IPS-18a (cell line): ENCODE results near the gene CSF3.

Experiments used
- H3K27ac ChIP-seq: one replicate; pipeline ENCODE4 v1.5.1; 2013; ENCODE audit warnings: low read length
- H3K27me3 ChIP-seq: one replicate; pipeline ENCODE4 v1.6.1; 2013; ENCODE audit warnings: mild to moderate bottlenecking, low read length; ENCODE audit not compliant: control insufficient read depth, insufficient read depth
- H3K36me3 ChIP-seq: one replicate; pipeline ENCODE4 v1.6.1; 2013; ENCODE audit warnings: low read depth, low read length; ENCODE audit not compliant: control insufficient read depth
- H3K4me1 ChIP-seq: one replicate; pipeline ENCODE4 v1.6.1; 2013; ENCODE audit warnings: low read depth, low read length; ENCODE audit not compliant: control insufficient read depth
- H3K4me3 ChIP-seq: one replicate; pipeline ENCODE4 v1.5.1; 2013; ENCODE audit warnings: low read length
- H3K9ac ChIP-seq: one replicate; pipeline ENCODE4 v1.6.1; 2013; ENCODE audit warnings: mild to moderate bottlenecking, low read length, moderate library complexity
- H3K9me3 ChIP-seq: one replicate; pipeline ENCODE4 v1.6.1; 2013; ENCODE audit warnings: low read depth, low read length; ENCODE audit not compliant: control insufficient read depth

Gene CSF3

DNA sequence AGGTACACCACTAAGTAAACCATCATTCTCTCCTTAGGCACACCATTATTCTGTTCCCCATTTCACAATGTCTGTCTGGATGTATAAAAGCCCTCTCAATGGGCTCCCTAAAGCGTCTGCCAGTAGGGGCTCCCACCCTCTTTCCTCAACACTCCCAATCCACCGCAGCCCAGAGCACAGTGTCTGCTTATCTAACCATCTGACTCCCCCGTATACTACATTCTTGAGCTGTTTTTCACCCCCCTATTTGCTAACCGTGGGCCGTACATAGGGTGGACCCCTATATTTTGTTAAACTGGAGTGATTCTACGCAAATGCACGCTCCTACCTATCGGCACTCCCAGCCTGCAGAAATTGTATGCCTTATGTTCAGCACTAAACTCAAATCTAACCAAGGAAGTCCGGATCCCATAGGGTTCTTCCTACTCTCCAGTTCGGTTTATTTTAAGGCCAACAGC is 35.3 kb upstream of the CSF3 start:
- Histone ChIP-seq H3K27me3 (peaks cover 6% of the 10 kb centered on the region), H3K9me3 (no peaks in the 10 kb centered on the region), H3K4me3 (peak overlapping the region; percentile 97), H3K9ac (peak overlapping the region; percentile 89), H3K4me1 (peaks cover 9% of the 10 kb centered on the region), H3K27ac (no peak overlapping the region), H3K36me3 (peaks cover 8% of the 10 kb centered on the region)

DNA sequence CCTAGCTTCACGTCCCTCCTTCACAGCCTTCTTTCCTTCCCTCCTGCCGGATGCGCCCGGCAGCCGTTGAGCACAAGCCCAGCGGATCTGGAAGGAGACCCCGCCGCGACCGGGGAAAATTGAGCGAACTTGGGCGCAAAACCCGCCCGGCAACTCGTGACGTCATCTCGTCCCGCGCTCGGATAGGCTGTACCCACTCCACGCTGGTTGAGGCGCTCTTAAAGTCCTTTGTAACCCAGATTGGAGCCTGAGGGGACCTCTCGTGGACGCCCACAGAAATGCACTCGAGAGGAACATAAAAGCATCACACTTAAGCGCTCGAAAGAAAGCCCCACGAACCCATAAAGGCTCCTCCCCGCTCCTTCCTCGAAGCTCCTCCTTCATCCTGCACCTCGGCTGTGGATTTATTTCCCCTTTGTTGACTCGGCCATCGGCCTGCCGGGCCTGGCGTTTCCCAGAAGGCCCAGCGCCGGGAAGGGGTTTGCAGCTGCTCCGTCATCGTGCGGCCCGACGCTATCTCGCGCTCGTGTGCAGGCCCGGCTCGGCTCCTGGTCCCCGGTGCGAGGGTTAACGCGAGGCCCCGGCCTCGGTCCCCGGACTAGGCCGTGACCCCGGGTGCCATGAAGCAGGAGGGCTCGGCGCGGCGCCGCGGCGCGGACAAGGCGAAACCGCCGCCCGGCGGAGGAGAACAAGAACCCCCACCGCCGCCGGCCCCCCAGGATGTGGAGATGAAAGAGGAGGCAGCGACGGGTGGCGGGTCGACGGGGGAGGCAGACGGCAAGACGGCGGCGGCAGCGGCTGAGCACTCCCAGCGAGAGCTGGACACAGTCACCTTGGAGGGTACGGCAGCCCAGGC is 34.7 kb upstream of the CSF3 start, which contains the start of gene PSMD3:
PSMD3 (plus strand) TSS at position 457 of the 856 bp plus-strand sequence; CDS start at position 621, 164 bp downstream.
- H3K27me3 ChIP-seq: peaks cover 6% of the 10 kb centered on the region
- H3K36me3 ChIP-seq: peaks cover 15% of the 10 kb centered on the region
- peak within 1 kb of the TSS; percentile 97 for H3K4me3 ChIP-seq
- H3K9me3 ChIP-seq: no peaks in the 10 kb centered on the region
- peaks cover 9% of the 10 kb centered on the region for H3K4me1 ChIP-seq
- H3K27ac ChIP-seq: peak within 1 kb of the TSS; percentile 77
- peak within 1 kb of the TSS; percentile 89 for H3K9ac ChIP-seq

GRCh38 chr17:39981207-39981741 is 34.0 kb upstream of the CSF3 start:
- H3K4me1 ChIP-seq: peaks cover 9% of the 10 kb centered on the region
- H3K27me3 ChIP-seq: peaks cover 6% of the 10 kb centered on the region
- no peaks in the 10 kb centered on the region for H3K9me3 ChIP-seq
- peak overlapping the region; percentile 77 for H3K27ac ChIP-seq
- H3K9ac ChIP-seq: peak overlapping the region; percentile 89
- H3K36me3 ChIP-seq: peaks cover 22% of the 10 kb centered on the region
- peak overlapping the region; percentile 97 for H3K4me3 ChIP-seq

GRCh38 chr17:39981766-39982375 is 33.4 kb upstream of the CSF3 start:
- Histone ChIP-seq H3K4me3 (peak overlapping the region; percentile 97), H3K36me3 (peaks cover 28% of the 10 kb centered on the region), H3K9ac (peak overlapping the region; percentile 89), H3K9me3 (no peaks in the 10 kb centered on the region), H3K27ac (no peak overlapping the region), H3K27me3 (peaks cover 6% of the 10 kb centered on the region), H3K4me1 (peaks cover 9% of the 10 kb centered on the region)

- peaks cover 91% of the 10 kb centered on the region for H3K36me3 ChIP-seq
Measured at GRCh38 chr17:39988206-39988810, 26.9 kb upstream of the CSF3 start.

DNA sequence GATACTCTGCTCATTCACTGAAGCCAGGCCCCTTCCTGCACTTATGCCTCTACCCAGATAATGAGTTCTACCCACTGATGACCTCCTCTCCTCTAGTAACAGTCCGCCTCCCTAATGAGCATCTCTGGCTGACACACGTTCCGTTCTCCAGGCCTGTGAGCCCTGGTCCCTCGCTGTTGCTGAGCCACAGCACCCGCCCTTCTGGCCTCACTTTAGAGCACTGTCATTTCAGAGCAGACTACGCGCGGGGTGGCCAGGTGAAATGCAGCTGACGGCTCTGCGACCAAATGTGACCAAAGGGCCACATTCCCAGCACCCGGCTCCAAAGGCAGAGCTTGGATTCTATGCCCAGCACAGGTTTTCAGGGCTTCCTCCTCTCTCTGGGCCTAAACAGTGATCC is 20.8 kb upstream of the CSF3 start:
- no peaks in the 10 kb centered on the region for H3K9me3 ChIP-seq
- no peak overlapping the region for H3K27ac ChIP-seq
- H3K4me3 ChIP-seq: no peak overlapping the region
- H3K4me1 ChIP-seq: no peaks in the 10 kb centered on the region
- H3K36me3 ChIP-seq: peaks cover 82% of the 10 kb centered on the region
- H3K9ac ChIP-seq: no peak overlapping the region
- no peaks in the 10 kb centered on the region for H3K27me3 ChIP-seq

More at GRCh38 chr17:39988206-39988810, 26.9 kb upstream of the CSF3 start:
- Histone ChIP-seq H3K4me3 (no peak overlapping the region), H3K9me3 (no peaks in the 10 kb centered on the region), H3K27ac (no peak overlapping the region), H3K27me3 (no peaks in the 10 kb centered on the region), H3K9ac (no peak overlapping the region), H3K4me1 (no peaks in the 10 kb centered on the region)

DNA sequence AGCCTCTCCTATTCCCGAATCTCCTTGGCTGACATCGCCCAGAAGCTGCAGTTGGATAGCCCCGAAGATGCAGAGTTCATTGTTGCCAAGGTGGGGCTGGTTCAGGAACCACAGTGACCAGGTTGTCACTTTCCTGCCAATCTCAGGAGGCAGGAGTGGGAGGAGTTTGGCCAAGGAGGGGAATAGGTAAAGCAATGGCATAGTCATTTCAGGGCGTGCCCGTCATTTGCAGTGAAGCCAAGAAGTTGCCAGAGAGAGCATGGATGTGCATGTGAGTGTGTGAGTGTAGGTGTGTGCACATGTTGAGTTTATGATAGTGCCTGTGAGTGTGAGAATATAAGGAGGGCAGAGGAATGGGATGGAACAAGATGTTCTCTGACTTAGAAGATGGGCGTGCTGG is 19.8 kb upstream of the CSF3 start:
- no peaks in the 10 kb centered on the region for H3K27me3 ChIP-seq
- no peaks in the 10 kb centered on the region for H3K9me3 ChIP-seq
- H3K36me3 ChIP-seq: peaks cover 72% of the 10 kb centered on the region
- H3K4me3 ChIP-seq: no peak overlapping the region
- H3K9ac ChIP-seq: no peak overlapping the region
- no peaks in the 10 kb centered on the region for H3K4me1 ChIP-seq
- no peak overlapping the region for H3K27ac ChIP-seq

DNA sequence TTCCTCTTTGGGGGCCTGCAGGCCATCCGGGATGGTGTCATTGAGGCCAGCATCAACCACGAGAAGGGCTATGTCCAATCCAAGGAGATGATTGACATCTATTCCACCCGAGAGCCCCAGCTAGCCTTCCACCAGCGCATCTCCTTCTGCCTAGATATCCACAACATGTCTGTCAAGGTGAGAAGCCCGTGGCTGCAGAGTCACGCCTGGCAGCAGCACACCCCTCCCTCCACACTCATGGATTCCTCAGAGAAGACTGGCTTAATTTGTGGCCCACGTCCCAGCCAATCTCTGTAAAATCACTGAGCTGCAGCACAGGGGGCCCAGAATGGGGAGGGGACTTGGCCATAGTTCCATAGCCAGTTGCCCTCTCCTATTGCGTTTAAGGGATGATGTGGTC is 19.1 kb upstream of the CSF3 start:
- no peaks in the 10 kb centered on the region for H3K9me3 ChIP-seq
- H3K36me3 ChIP-seq: peaks cover 66% of the 10 kb centered on the region
- no peak overlapping the region for H3K27ac ChIP-seq
- H3K27me3 ChIP-seq: no peaks in the 10 kb centered on the region
- no peaks in the 10 kb centered on the region for H3K4me1 ChIP-seq
- no peak overlapping the region for H3K9ac ChIP-seq
- no peak overlapping the region for H3K4me3 ChIP-seq

- Histone ChIP-seq H3K4me3 (no peak overlapping the region), H3K9me3 (no peaks in the 10 kb centered on the region), H3K36me3 (peaks cover 60% of the 10 kb centered on the region), H3K27ac (no peak overlapping the region), H3K4me1 (no peaks in the 10 kb centered on the region), H3K9ac (no peak overlapping the region), H3K27me3 (no peaks in the 10 kb centered on the region)
Measured at GRCh38 chr17:39996800-39997199, 18.4 kb upstream of the CSF3 start.

DNA sequence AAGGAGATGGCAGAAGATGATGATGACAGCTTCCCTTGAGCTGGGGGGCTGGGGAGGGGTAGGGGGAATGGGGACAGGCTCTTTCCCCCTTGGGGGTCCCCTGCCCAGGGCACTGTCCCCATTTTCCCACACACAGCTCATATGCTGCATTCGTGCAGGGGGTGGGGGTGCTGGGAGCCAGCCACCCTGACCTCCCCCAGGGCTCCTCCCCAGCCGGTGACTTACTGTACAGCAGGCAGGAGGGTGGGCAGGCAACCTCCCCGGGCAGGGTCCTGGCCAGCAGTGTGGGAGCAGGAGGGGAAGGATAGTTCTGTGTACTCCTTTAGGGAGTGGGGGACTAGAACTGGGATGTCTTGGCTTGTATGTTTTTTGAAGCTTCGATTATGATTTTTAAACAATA is 17.7 kb upstream of the CSF3 start:
- H3K27me3 ChIP-seq: no peaks in the 10 kb centered on the region
- no peaks in the 10 kb centered on the region for H3K9me3 ChIP-seq
- H3K9ac ChIP-seq: no peak overlapping the region
- H3K36me3 ChIP-seq: peaks cover 53% of the 10 kb centered on the region
- H3K4me3 ChIP-seq: no peak overlapping the region
- H3K27ac ChIP-seq: no peak overlapping the region
- H3K4me1 ChIP-seq: no peaks in the 10 kb centered on the region

- no peak overlapping the region for H3K4me3 ChIP-seq
- no peaks in the 10 kb centered on the region for H3K9me3 ChIP-seq
- H3K9ac ChIP-seq: no peak overlapping the region
- no peak overlapping the region for H3K27ac ChIP-seq
- H3K4me1 ChIP-seq: no peaks in the 10 kb centered on the region
- H3K36me3 ChIP-seq: peaks cover 37% of the 10 kb centered on the region
- H3K27me3 ChIP-seq: no peaks in the 10 kb centered on the region
Measured at GRCh38 chr17:39999067-39999466, 16.2 kb upstream of the CSF3 start.
